Measurements from ENCODE around the gene KAT5.

The KAT5 gene

DNA sequence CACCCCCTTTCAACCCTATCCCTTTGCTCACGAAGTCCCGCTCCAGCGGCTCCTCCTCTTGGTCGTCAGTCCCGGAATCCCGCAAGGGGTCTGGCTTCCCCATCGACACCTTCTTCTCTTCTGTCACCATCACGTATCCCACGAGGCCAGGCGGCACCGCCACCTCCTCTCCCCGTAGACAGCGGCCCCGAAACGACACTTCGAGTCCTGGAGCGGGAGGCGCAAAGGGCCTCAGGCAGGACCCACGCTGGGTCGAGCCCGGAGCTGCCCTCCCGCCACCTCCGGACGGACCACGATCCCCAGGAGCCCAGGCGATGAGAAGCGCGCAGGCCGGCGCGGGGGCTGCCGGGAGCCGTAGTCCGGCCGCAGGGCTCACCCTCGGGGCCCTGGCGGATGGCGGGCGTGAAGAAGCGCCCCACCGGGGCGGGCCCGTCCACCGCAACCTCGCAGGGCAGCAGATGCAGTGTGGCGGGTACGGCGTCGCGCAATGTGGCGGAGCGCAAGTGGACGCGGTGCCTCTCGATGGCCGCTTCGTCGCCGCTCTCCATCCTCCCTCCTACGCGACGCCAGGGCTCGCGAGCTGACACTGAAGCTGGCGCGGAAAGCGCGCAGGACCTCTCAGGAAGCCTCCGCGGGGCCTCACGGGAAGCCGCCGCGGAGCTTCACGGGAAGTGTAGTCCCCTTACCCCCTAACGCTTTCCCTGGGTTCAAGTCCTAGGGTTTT, 8.3 kb downstream of the KAT5 start, which contains the start of gene RNASEH2C:
RNASEH2C (minus strand) TSS at position 588 of the 724 bp plus-strand sequence; CDS start at position 548, 40 bp downstream.
- Histone ChIP-seq H3K14ac (ENCODE audit: low read length in 2 of 2) (peak within 1 kb of the TSS in 1 of 2 experiments; percentile 85), H2BK15ac (ENCODE audit: low read depth, poor library complexity, severe bottlenecking) (peak within 1 kb of the TSS; percentile 26), H2BK12ac (ENCODE audit: low read length in 2 of 2) (no peak within 1 kb of the TSS), H2BK120ac (ENCODE audit: low read depth, low read length) (no peak within 1 kb of the TSS), H3K79me1 (replicated peaks; ENCODE audit: low read length, poor library complexity, severe bottlenecking) (peaks cover 23% of the 10 kb centered on the region), H2BK5ac (ENCODE audit: low read depth, low read length, poor library complexity, severe bottlenecking) (peak within 1 kb of the TSS; percentile 36), H3K36me3 (ENCODE audit: control insufficient read depth in 1 of 2, insufficient read depth in 2 of 2, low read depth in 1 of 2, low read length in 2 of 2) (peaks cover 40 to 41% of the 10 kb centered on the region in 2 experiments), H3K23ac (ENCODE audit: low read length in 2 of 2) (peak within 1 kb of the TSS in 1 of 2 experiments; percentile 19), H2AK5ac (ENCODE audit: low read length, severe bottlenecking) (no peak within 1 kb of the TSS), H3K9me3 (ENCODE audit: control insufficient read depth, low read length) (no peaks in the 10 kb centered on the region), H4K91ac (ENCODE audit: low read length) (peak within 1 kb of the TSS; percentile 91), H3K27me3 (ENCODE audit: control insufficient read depth in 1 of 2, insufficient read depth in 1 of 2, low read length in 2 of 2) (no peaks in the 10 kb centered on the region), H3K4me1 (ENCODE audit: control insufficient read depth, insufficient read depth, low read depth, low read length) (peaks cover 14% of the 10 kb centered on the region), H3K18ac (ENCODE audit: low read depth in 1 of 2, low read length in 2 of 2) (peak within 1 kb of the TSS; percentile 91 to 95), H3K27ac (ENCODE audit: low read length, poor library complexity, severe bottlenecking) (peak within 1 kb of the TSS; percentile 39), H2AFZ (ENCODE audit: low read depth, low read length) (peak within 1 kb of the TSS; percentile 72), H3K9ac (ENCODE audit: low read length) (peak within 1 kb of the TSS; percentile 95), H3K4me2 (ENCODE audit: low read length, poor library complexity, severe bottlenecking) (peak within 1 kb of the TSS; percentile 74), H3K4ac (ENCODE audit: low read depth in 1 of 2, low read length in 2 of 2) (peak within 1 kb of the TSS in 1 of 2 experiments; percentile 65), H3K4me3 (ENCODE audit: insufficient read depth in 1 of 2, low read depth in 1 of 2, low read length in 2 of 2) (peak within 1 kb of the TSS; percentile 78 to 95), H4K8ac (ENCODE audit: low read length) (peak within 1 kb of the TSS; percentile 93)
- under 1% methylated on average over 70 of the region's 76 CpGs for WGBS
- DNase-seq = peak; percentile 85

- no peak for DNase-seq
- Histone ChIP-seq H3K14ac (ENCODE audit: low read length in 2 of 2) (no peak overlapping the region), H3K4me2 (ENCODE audit: low read length, poor library complexity, severe bottlenecking) (no peak overlapping the region), H2BK120ac (ENCODE audit: low read depth, low read length) (no peak overlapping the region), H3K4me3 (ENCODE audit: insufficient read depth in 1 of 2, low read depth in 1 of 2, low read length in 2 of 2) (no peak overlapping the region), H3K18ac (ENCODE audit: low read depth in 1 of 2, low read length in 2 of 2) (no peak overlapping the region), H4K91ac (ENCODE audit: low read length) (no peak overlapping the region), H3K9me3 (ENCODE audit: control insufficient read depth, low read length) (no peaks in the 10 kb centered on the region), H2AK5ac (ENCODE audit: low read length, severe bottlenecking) (no peak overlapping the region), H3K9ac (ENCODE audit: low read length) (no peak overlapping the region), H3K79me1 (replicated peaks; ENCODE audit: low read length, poor library complexity, severe bottlenecking) (peaks cover 16% of the 10 kb centered on the region), H2AFZ (ENCODE audit: low read depth, low read length) (no peak overlapping the region), H3K23ac (ENCODE audit: low read length in 2 of 2) (no peak overlapping the region), H3K27ac (ENCODE audit: low read length, poor library complexity, severe bottlenecking) (no peak overlapping the region), H3K4me1 (ENCODE audit: control insufficient read depth, insufficient read depth, low read depth, low read length) (peaks cover 14% of the 10 kb centered on the region), H4K8ac (ENCODE audit: low read length) (no peak overlapping the region), H2BK12ac (ENCODE audit: low read length in 2 of 2) (no peak overlapping the region), H3K4ac (ENCODE audit: low read depth in 1 of 2, low read length in 2 of 2) (no peak overlapping the region), H3K36me3 (ENCODE audit: control insufficient read depth in 1 of 2, insufficient read depth in 2 of 2, low read depth in 1 of 2, low read length in 2 of 2) (peaks cover 24 to 26% of the 10 kb centered on the region in 2 experiments), H2BK5ac (ENCODE audit: low read depth, low read length, poor library complexity, severe bottlenecking) (no peak overlapping the region), H3K27me3 (ENCODE audit: control insufficient read depth in 1 of 2, insufficient read depth in 1 of 2, low read length in 2 of 2) (no peaks in the 10 kb centered on the region), H2BK15ac (ENCODE audit: low read depth, poor library complexity, severe bottlenecking) (no peak overlapping the region)
- WGBS = 81% methylated on average over 1 of the region's 1 CpG
Measured at GRCh38 chr11:65722261-65722660, 10.2 kb downstream of the KAT5 start.

GRCh38 chr11:65726660-65727059, 14.6 kb downstream of the KAT5 start:
- Histone ChIP-seq H2BK120ac (ENCODE audit: low read depth, low read length) (no peak overlapping the region), H2BK15ac (ENCODE audit: low read depth, poor library complexity, severe bottlenecking) (no peak overlapping the region), H3K36me3 (ENCODE audit: control insufficient read depth in 1 of 2, insufficient read depth in 2 of 2, low read depth in 1 of 2, low read length in 2 of 2) (no peaks in the 10 kb centered on the region), H3K14ac (ENCODE audit: low read length in 2 of 2) (no peak overlapping the region), H2BK12ac (ENCODE audit: low read length in 2 of 2) (no peak overlapping the region), H2AK5ac (ENCODE audit: low read length, severe bottlenecking) (no peak overlapping the region), H3K4me1 (ENCODE audit: control insufficient read depth, insufficient read depth, low read depth, low read length) (no peaks in the 10 kb centered on the region), H3K27me3 (ENCODE audit: control insufficient read depth in 1 of 2, insufficient read depth in 1 of 2, low read length in 2 of 2) (peaks cover 0 to 9% of the 10 kb centered on the region in 2 experiments), H3K27ac (ENCODE audit: low read length, poor library complexity, severe bottlenecking) (no peak overlapping the region), H3K79me1 (replicated peaks; ENCODE audit: low read length, poor library complexity, severe bottlenecking) (no peaks in the 10 kb centered on the region), H2BK5ac (ENCODE audit: low read depth, low read length, poor library complexity, severe bottlenecking) (no peak overlapping the region), H3K4ac (ENCODE audit: low read depth in 1 of 2, low read length in 2 of 2) (no peak overlapping the region), H4K8ac (ENCODE audit: low read length) (no peak overlapping the region), H3K18ac (ENCODE audit: low read depth in 1 of 2, low read length in 2 of 2) (no peak overlapping the region), H3K4me2 (ENCODE audit: low read length, poor library complexity, severe bottlenecking) (no peak overlapping the region), H3K9me3 (ENCODE audit: control insufficient read depth, low read length) (no peaks in the 10 kb centered on the region), H3K4me3 (ENCODE audit: insufficient read depth in 1 of 2, low read depth in 1 of 2, low read length in 2 of 2) (no peak overlapping the region), H4K91ac (ENCODE audit: low read length) (no peak overlapping the region), H3K9ac (ENCODE audit: low read length) (no peak overlapping the region), H3K23ac (ENCODE audit: low read length in 2 of 2) (no peak overlapping the region), H2AFZ (ENCODE audit: low read depth, low read length) (no peak overlapping the region)
- no peak for DNase-seq
- 53% methylated on average over 6 of the region's 6 CpGs for WGBS

DNA sequence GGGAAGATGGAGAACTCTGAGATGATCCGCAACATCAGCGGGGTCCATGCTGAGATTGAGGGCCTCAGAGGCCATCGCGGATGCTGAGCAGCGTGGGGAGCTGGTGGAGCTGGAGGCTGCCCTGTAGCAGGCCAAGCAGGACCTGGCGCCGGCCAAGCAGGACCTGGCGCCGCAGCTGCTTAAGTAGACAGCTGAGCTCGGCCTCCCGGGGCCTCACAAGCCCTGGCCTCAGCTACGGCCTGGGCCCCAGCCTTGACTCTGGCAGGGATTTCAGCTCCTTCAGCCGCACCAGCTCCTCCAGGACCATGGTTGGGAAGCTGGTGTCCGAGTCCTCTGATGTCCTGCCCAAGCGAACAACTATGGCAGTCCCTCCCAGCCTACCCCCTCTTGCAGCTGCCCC, 15.8 kb downstream of the KAT5 start:
- no peaks in the 10 kb centered on the region for H3K36me3 ChIP-seq (ENCODE audit: control insufficient read depth in 1 of 2, insufficient read depth in 2 of 2, low read depth in 1 of 2, low read length in 2 of 2)
- no peak overlapping the region for H3K18ac ChIP-seq (ENCODE audit: low read depth in 1 of 2, low read length in 2 of 2)
- H3K9ac ChIP-seq (ENCODE audit: low read length) = no peak overlapping the region
- H2BK5ac ChIP-seq (ENCODE audit: low read depth, low read length, poor library complexity, severe bottlenecking) = no peak overlapping the region
- H3K27me3 ChIP-seq (ENCODE audit: control insufficient read depth in 1 of 2, insufficient read depth in 1 of 2, low read length in 2 of 2) = peaks cover 0 to 9% of the 10 kb centered on the region in 2 experiments
- H2AFZ ChIP-seq (ENCODE audit: low read depth, low read length) = no peak overlapping the region
- H3K23ac ChIP-seq (ENCODE audit: low read length in 2 of 2) = no peak overlapping the region
- no peak overlapping the region for H2AK5ac ChIP-seq (ENCODE audit: low read length, severe bottlenecking)
- H3K14ac ChIP-seq (ENCODE audit: low read length in 2 of 2) = no peak overlapping the region
- no peak overlapping the region for H3K4ac ChIP-seq (ENCODE audit: low read depth in 1 of 2, low read length in 2 of 2)
- H3K27ac ChIP-seq (ENCODE audit: low read length, poor library complexity, severe bottlenecking) = no peak overlapping the region
- H2BK12ac ChIP-seq (ENCODE audit: low read length in 2 of 2) = no peak overlapping the region
- no peak overlapping the region for H4K91ac ChIP-seq (ENCODE audit: low read length)
- no peak for DNase-seq
- H3K9me3 ChIP-seq (ENCODE audit: control insufficient read depth, low read length) = peaks cover 3% of the 10 kb centered on the region
- H3K79me1 ChIP-seq (replicated peaks; ENCODE audit: low read length, poor library complexity, severe bottlenecking) = no peaks in the 10 kb centered on the region
- H4K8ac ChIP-seq (ENCODE audit: low read length) = no peak overlapping the region
- WGBS = 90% methylated on average over 15 of the region's 15 CpGs
- H2BK15ac ChIP-seq (ENCODE audit: low read depth, poor library complexity, severe bottlenecking) = no peak overlapping the region
- H3K4me2 ChIP-seq (ENCODE audit: low read length, poor library complexity, severe bottlenecking) = no peak overlapping the region
- no peak overlapping the region for H3K4me3 ChIP-seq (ENCODE audit: insufficient read depth in 1 of 2, low read depth in 1 of 2, low read length in 2 of 2)
- no peaks in the 10 kb centered on the region for H3K4me1 ChIP-seq (ENCODE audit: control insufficient read depth, insufficient read depth, low read depth, low read length)
- no peak overlapping the region for H2BK120ac ChIP-seq (ENCODE audit: low read depth, low read length)

All from mesenchymal stem cell (in vitro differentiated cells and primary cell).